HCT116 (cell line): Measurements from ENCODE around the gene DNLZ. TPM values are rescaled to one million over a fixed set of nuclear protein-coding genes. Genes with fewer than 3 reads are reported as not detected.

Experiments
- ATAC-seq: fragments of 200-7000 bp; cut with Tn5 transposase; 2 replicates; pipeline ENCODE4 v1.9.1; 2020; ENCODE audit warnings: mild to moderate bottlenecking, moderate library complexity
- BruUV-seq: library from RNA; stranded (reverse); fragments of 400-500 nt; replicated peaks from 2 replicates; lab custom pipeline; 2021; lab: Mats Ljungman, UMichigan
- CTCF ChIA-PET: fragments of 300-600 bp; sonication (Branson Sonifier 250); formaldehyde crosslinking; loops from one replicate; lab custom pipeline; 2021; ENCODE audit warnings: antibody characterized with exemption; lab: Charles Lee
- POLR2A ChIA-PET: fragments of 300-600, 350-600 bp; sonication (Branson Sonifier 250); formaldehyde crosslinking; loops from one replicate; lab custom pipeline; 2021; ENCODE audit warnings: antibody characterized with exemption; lab: Charles Lee
- RAD21 ChIA-PET, 2 experiments: fragments of 300-600 bp; sonication (Branson Sonifier 250); formaldehyde crosslinking; loops; one replicate each; lab custom pipeline; 2023; ENCODE audit warnings: low total read pairs in 2 of 2; ENCODE audit not compliant: uncharacterized antibody in 2 of 2, unreplicated experiment in 2 of 2, low non-redundant PET in 1 of 2; lab: Charles Lee
- DNase-seq: peaks from one replicate; pipeline ENCODE4 v3.0.0-alpha.2; 2010; ENCODE audit warnings: low read depth, low spot score
- H2AFZ ChIP-seq: fragments of 200-600 bp; shearing (Covaris generic), sonication (generic); 2 replicates; pipeline ENCODE4 v1.6.1; 2017; ENCODE audit warnings: low read depth, mixed run types, mixed read lengths, antibody characterized with exemption, low read length; ENCODE audit not compliant: poor library complexity, severe bottlenecking
- H3K27ac ChIP-seq: 2 replicates; pipeline ENCODE4 v1.5.1; 2012; ENCODE audit warnings: low read depth, low read length
- H3K27me3 ChIP-seq: fragments of 200-600 bp; sonication (generic); 2 replicates; pipeline ENCODE4 v1.6.1; 2016; ENCODE audit warnings: mixed run types, low read length, mixed read lengths; ENCODE audit not compliant: insufficient read depth
- H3K36me3 ChIP-seq, 2 experiments: fragments of 200-500 bp in 1 of 2; fragments of 200-600 bp in 1 of 2; sonication (Bioruptor generic) in 1 of 2; sonication (generic) in 1 of 2; 2 replicates each; pipeline versions ENCODE4 v1.5.1 to v1.6.1; 2014 to 2016; ENCODE audit warnings: low read length in 2 of 2, inconsistent platforms in 1 of 2, mixed read lengths in 1 of 2, mixed run types in 1 of 2; ENCODE audit not compliant: insufficient read depth in 2 of 2, control insufficient read depth in 1 of 2
- H3K4me1 ChIP-seq, 2 experiments: fragments of 200-600 bp in 1 of 2; sonication (generic) in 1 of 2; 2 replicates each; pipeline versions ENCODE4 v1.5.1 to v1.6.1; 2012 to 2017; ENCODE audit warnings: low read length in 2 of 2, inconsistent platforms in 1 of 2, mild to moderate bottlenecking in 1 of 2, mixed read lengths in 1 of 2, mixed run types in 1 of 2, moderate library complexity in 1 of 2; ENCODE audit not compliant: insufficient read depth in 2 of 2, control insufficient read depth in 1 of 2
- H3K4me2 ChIP-seq: fragments of 200-600 bp; sonication (generic); 2 replicates; pipeline ENCODE4 v1.6.1; 2017; ENCODE audit warnings: mixed run types, low read length, mixed read lengths
- H3K4me3 ChIP-seq, 2 experiments: fragments of 200-600 bp in 1 of 2; sonication (generic) in 1 of 2; replicated peaks in 1 of 2; 2 replicates each; pipeline ENCODE4 v1.5.1; 2011 to 2016; ENCODE audit warnings: low read length in 2 of 2, control low read depth in 1 of 2, low read depth in 1 of 2, mild to moderate bottlenecking in 1 of 2, mixed read lengths in 1 of 2, mixed run types in 1 of 2
- H3K79me2 ChIP-seq: fragments of 200-600 bp; sonication (generic); 2 replicates; pipeline ENCODE4 v1.6.1; 2017; ENCODE audit warnings: mild to moderate bottlenecking, mixed run types, low read length, moderate library complexity, mixed read lengths; ENCODE audit not compliant: insufficient read depth
- H3K9ac ChIP-seq: fragments of 200-600 bp; sonication (generic); 2 replicates; pipeline ENCODE4 v1.6.1; 2016; ENCODE audit warnings: low read length, mixed read lengths
- H3K9me2 ChIP-seq: fragments of 200-600 bp; sonication (generic), shearing (Covaris generic); 2 replicates; pipeline ENCODE4 v1.6.1; 2017; ENCODE audit warnings: mixed run types, mild to moderate bottlenecking, moderate library complexity; ENCODE audit not compliant: insufficient read depth
- H3K9me3 ChIP-seq, 2 experiments: fragments of 200-500 bp in 1 of 2; fragments of 200-600 bp in 1 of 2; sonication (Bioruptor generic) in 1 of 2; sonication (generic) in 1 of 2; 2 replicates each; pipeline ENCODE4 v1.6.1; 2014 to 2017; ENCODE audit warnings: low read length in 2 of 2, mixed read lengths in 2 of 2, inconsistent platforms in 1 of 2, low read depth in 1 of 2, mild to moderate bottlenecking in 1 of 2, mixed run types in 1 of 2, moderate library complexity in 1 of 2; ENCODE audit not compliant: control insufficient read depth in 1 of 2, insufficient read depth in 1 of 2
- H4K20me1 ChIP-seq: fragments of 200-600 bp; sonication (generic), shearing (Covaris generic); 2 replicates; pipeline ENCODE4 v1.6.1; 2017; ENCODE audit warnings: mixed run types, mild to moderate bottlenecking, moderate library complexity; ENCODE audit not compliant: insufficient read depth
- ATF3 ChIP-seq: IDR thresholded peaks from 2 replicates; pipeline ENCODE4 v1.6.1; 2012
- CBX3 ChIP-seq: IDR thresholded peaks from 2 replicates; pipeline ENCODE4 v1.6.1; 2012; ENCODE audit warnings: low read depth
- CEBPB ChIP-seq: IDR thresholded peaks from 2 replicates; pipeline ENCODE4 v1.6.1; 2012; ENCODE audit warnings: low read depth
- EGR1 ChIP-seq: IDR thresholded peaks from 2 replicates; pipeline ENCODE4 v1.6.1; 2012; ENCODE audit warnings: low read depth
- EZH2 ChIP-seq: fragments of 200-600 bp; sonication (generic); IDR thresholded peaks from 2 replicates; pipeline ENCODE4 v1.6.1; 2017; ENCODE audit warnings: antibody characterized with exemption, mixed run types
- EZH2phosphoT487 ChIP-seq: fragments of 200-600 bp; IDR thresholded peaks from 2 replicates; pipeline ENCODE4 v1.6.1; 2018; ENCODE audit warnings: antibody characterized with exemption, borderline replicate concordance
- FOSL1 ChIP-seq: IDR thresholded peaks from 2 replicates; pipeline ENCODE4 v1.6.1; 2012; ENCODE audit warnings: low read depth
- JUND ChIP-seq: IDR thresholded peaks from 2 replicates; pipeline ENCODE4 v1.6.1; 2012
- MAX ChIP-seq: IDR thresholded peaks from 2 replicates; pipeline ENCODE4 v1.6.1; 2012
- POLR2AphosphoS5 ChIP-seq: IDR thresholded peaks from 2 replicates; pipeline ENCODE4 v1.6.1; 2011; ENCODE audit warnings: mild to moderate bottlenecking, low read depth, low read length, moderate library complexity
- RAD21 ChIP-seq: IDR thresholded peaks from 2 replicates; pipeline ENCODE4 v1.6.1; 2012; ENCODE audit warnings: low read depth, mild to moderate bottlenecking
- REST ChIP-seq: IDR thresholded peaks from 2 replicates; pipeline ENCODE4 v1.6.1; 2012; ENCODE audit warnings: low read depth
- SIN3A ChIP-seq: IDR thresholded peaks from 2 replicates; pipeline ENCODE4 v1.6.1; 2012; ENCODE audit warnings: low read depth
- SRF ChIP-seq: IDR thresholded peaks from 2 replicates; pipeline ENCODE4 v1.6.1; 2012; ENCODE audit warnings: low read depth
- YY1 ChIP-seq: IDR thresholded peaks from 2 replicates; pipeline ENCODE4 v1.6.1; 2011; ENCODE audit warnings: low read length, low read depth, moderate library complexity, mild to moderate bottlenecking; ENCODE audit not compliant: insufficient replicate concordance; ENCODE audit errors: extremely low read depth
- ZBTB33 ChIP-seq: IDR thresholded peaks from 2 replicates; pipeline ENCODE4 v1.6.1; 2011; ENCODE audit warnings: mild to moderate bottlenecking, low read length, moderate library complexity; ENCODE audit not compliant: insufficient replicate concordance; ENCODE audit errors: extremely low read depth
- ZFX ChIP-seq: fragments of 450-650 bp; IDR thresholded peaks from 2 replicates; pipeline ENCODE4 v1.6.1; 2017
- intact Hi-C: fragments of 100-400 bp; cut with micrococcal nuclease; formaldehyde crosslinking; loops from 2 replicates; pipeline ENCODE4 v1.10.0; 2022
- total RNA-seq: library from RNA; stranded (reverse); gene quantifications from one replicate; pipeline ENCODE4 v1.2.1, GENCODE V29; 2021; ENCODE audit not compliant: unreplicated experiment

The DNLZ gene
- total RNA-seq, 1 experiment from 2014 or later = 21.9 TPM

GRCh38 chr9:136361047-136361753, 2.3 kb downstream of the DNLZ start:
- TF ChIP-seq CBX3 = no peak
- TF ChIP-seq POLR2AphosphoS5 = no peak
- no peak for TF ChIP-seq EZH2
- TF ChIP-seq ZBTB33 = no peak
- TF ChIP-seq EZH2phosphoT487 = no peak
- TF ChIP-seq ATF3 = no peak
- no peak for TF ChIP-seq FOSL1
- no peak for TF ChIP-seq YY1
- no peak for TF ChIP-seq ZFX
- TF ChIP-seq JUND = no peak
- no peak for TF ChIP-seq SRF
- no peak for TF ChIP-seq MAX
- TF ChIP-seq SIN3A = no peak
- no peak for TF ChIP-seq REST
- no peak for TF ChIP-seq CEBPB
- no peak for TF ChIP-seq EGR1
- TF ChIP-seq RAD21 = no peak
- Histone ChIP-seq H3K36me3 (no peaks in the 10 kb centered on the region), H3K4me3 (no peak overlapping the region), H2AFZ (no peak overlapping the region), H3K27ac (no peak overlapping the region), H3K4me2 (no peak overlapping the region), H3K9me2 (no peaks in the 10 kb centered on the region), H3K27me3 (no peaks in the 10 kb centered on the region), H3K4me1 (peaks cover 10 to 16% of the 10 kb centered on the region in 2 experiments), H3K9ac (no peak overlapping the region), H4K20me1 (no peaks in the 10 kb centered on the region), H3K9me3 (no peaks in the 10 kb centered on the region), H3K79me2 (no peaks in the 10 kb centered on the region)
- ATAC-seq = no peak
- ChIA-PET RAD21 (no interaction called here), CTCF (no interaction called here), POLR2A (no interaction called here)
- intact Hi-C loops = no loop called here
- DNase-seq = no peak
- no TSS peak for BruUV-seq
